HepG2 (cell line): ENCODE measurements around the gene PFKL.

Experiments
- CC2D1A ChIP-seq: sonication (generic); formaldehyde crosslinking; IDR thresholded peaks from 2 replicates; pipeline ENCODE4 v1.8.1; 2023; ENCODE audit warnings: mild to moderate bottlenecking, missing genetic modification reagents
- EZH2 ChIP-seq: conservative IDR thresholded peaks from 2 replicates; pipeline ENCODE4 v1.6.1; 2012; ENCODE audit warnings: mild to moderate bottlenecking, low read depth, low read length, moderate library complexity
- NCOA5 ChIP-seq: sonication (generic); formaldehyde crosslinking; IDR thresholded peaks from 2 replicates; pipeline ENCODE4 v1.4.0; 2020; ENCODE audit warnings: missing genetic modification reagents
- NONO ChIP-seq, 2 experiments: fragments of 450-650 bp in 1 of 2; sonication (generic) in 1 of 2; formaldehyde crosslinking in 1 of 2; IDR thresholded peaks in 1 of 2; conservative IDR thresholded peaks in 1 of 2; 2 replicates each; pipeline versions ENCODE4 v1.6.1 to v1.8.0; 2017 to 2022; ENCODE audit warnings: mild to moderate bottlenecking in 1 of 2, missing genetic modification reagents in 1 of 2, moderate library complexity in 1 of 2
- NRL ChIP-seq: sonication (generic); formaldehyde crosslinking; IDR thresholded peaks from 2 replicates; pipeline ENCODE4 v1.5.0; 2020; ENCODE audit warnings: missing genetic modification reagents, mild to moderate bottlenecking, moderate library complexity, borderline replicate concordance
- SIN3B ChIP-seq: fragments of 150-350 bp; IDR thresholded peaks from 2 replicates; pipeline ENCODE4 v1.6.1; 2014; ENCODE audit warnings: low read length
- SUZ12 ChIP-seq: fragments of 150-350 bp; IDR thresholded peaks from 2 replicates; pipeline ENCODE4 v1.6.1; 2014; ENCODE audit warnings: low read depth, low read length
- TMF1 ChIP-seq: sonication (generic); formaldehyde crosslinking; IDR thresholded peaks from 2 replicates; pipeline ENCODE4 v1.8.1; 2022; ENCODE audit warnings: low read depth, missing genetic modification reagents
- TF ChIP-seq, protein P1 (sequence below): sonication (generic); formaldehyde crosslinking; IDR thresholded peaks from 2 replicates; pipeline ENCODE4 v1.4.0; 2020; ENCODE audit warnings: missing genetic modification reagents

DNA sequence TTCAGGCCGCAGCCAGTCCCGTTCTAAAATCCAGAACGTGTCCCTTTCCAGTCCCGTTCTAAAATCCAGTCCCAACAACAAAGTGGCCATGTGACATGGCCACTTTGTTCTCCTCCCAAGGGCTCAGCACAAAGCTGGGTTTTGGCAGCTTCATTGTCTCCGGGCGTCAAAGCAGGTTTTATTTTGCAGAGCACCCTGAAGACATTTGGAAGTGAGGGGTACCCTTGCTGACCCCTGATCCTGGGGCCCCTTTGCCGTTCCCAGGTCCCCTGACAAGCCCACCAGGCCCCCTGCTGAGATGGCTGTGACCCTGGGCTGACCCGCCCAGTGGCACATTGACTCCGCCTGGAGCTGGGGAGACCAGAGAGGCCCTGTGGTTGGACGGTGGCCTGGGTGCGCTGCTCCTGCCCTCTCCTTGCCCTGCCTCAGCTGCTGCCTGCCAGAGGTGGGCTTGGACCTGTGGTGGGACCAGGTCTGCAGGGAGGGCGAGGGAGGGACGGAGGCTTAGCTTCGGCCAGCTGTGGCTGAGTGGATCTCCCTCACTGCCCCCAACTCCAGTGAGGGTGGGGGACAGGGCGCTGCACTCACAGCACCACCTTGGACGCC lies 4.3 kb downstream of the PFKL start:
- TF ChIP-seq NCOA5 (no peak), NONO (IDR thresholded peaks at IDR 0.05) (no peak), NONO (CRISPR knock-in tag; conservative IDR thresholded peaks at IDR 0.05) (no peak; the same call in 1 of the 2 replicates), CC2D1A (CRISPR knock-in tag) (no peak), NRL (CRISPR knock-in tag) (no peak), EZH2 (no peak), SUZ12 (no peak), TMF1 (CRISPR knock-in tag) (no peak), SIN3B (no peak)
- TF ChIP-seq, protein P1, sequence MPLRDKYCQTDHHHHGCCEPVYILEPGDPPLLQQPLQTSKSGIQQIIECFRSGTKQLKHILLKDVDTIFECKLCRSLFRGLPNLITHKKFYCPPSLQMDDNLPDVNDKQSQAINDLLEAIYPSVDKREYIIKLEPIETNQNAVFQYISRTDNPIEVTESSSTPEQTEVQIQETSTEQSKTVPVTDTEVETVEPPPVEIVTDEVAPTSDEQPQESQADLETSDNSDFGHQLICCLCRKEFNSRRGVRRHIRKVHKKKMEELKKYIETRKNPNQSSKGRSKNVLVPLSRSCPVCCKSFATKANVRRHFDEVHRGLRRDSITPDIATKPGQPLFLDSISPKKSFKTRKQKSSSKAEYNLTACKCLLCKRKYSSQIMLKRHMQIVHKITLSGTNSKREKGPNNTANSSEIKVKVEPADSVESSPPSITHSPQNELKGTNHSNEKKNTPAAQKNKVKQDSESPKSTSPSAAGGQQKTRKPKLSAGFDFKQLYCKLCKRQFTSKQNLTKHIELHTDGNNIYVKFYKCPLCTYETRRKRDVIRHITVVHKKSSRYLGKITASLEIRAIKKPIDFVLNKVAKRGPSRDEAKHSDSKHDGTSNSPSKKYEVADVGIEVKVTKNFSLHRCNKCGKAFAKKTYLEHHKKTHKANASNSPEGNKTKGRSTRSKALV (CRISPR knock-in tag): no peak
